GM19239 (cell line): ENCODE data around the gene CERS3.

Source experiments
- DNase-seq: peaks from one replicate; pipeline ENCODE4 v3.0.0; 2011; ENCODE audit warnings: low spot score; ENCODE audit not compliant: insufficient read length
- FAIRE-seq: peaks from 2 replicates; lab custom pipeline; 2011; peaks lifted over from hg19 to GRCh38; lab: Jason Lieb, UNC

CERS3 gene

GRCh38 chr15:100528833-100529428, at the start of gene CERS3:
Gene CERS3, minus strand, starts transcription at chr15:100528950. Its CDS starts 27,101 bp downstream, at chr15:100501849.
- DNase-seq (no peak), FAIRE-seq (no peak)

- DNase-seq: no peak
- FAIRE-seq: no peak
These were observed 44.8 kb upstream of the CERS3 start for GRCh38 chr15:100573526-100573925.

GRCh38 chr15:100572362-100572983, 43.7 kb upstream of the CERS3 start:
- DNase-seq: no peak
- FAIRE-seq: peak; percentile 72

GRCh38 chr15:100571592-100572167, 42.9 kb upstream of the CERS3 start:
- no peak for DNase-seq
- peak; percentile 80 for FAIRE-seq

GRCh38 chr15:100570735-100571313, 42.1 kb upstream of the CERS3 start:
- DNase-seq (no peak), FAIRE-seq (peak; percentile 63)

- FAIRE-seq (no peak), DNase-seq (no peak)
These were observed 41.5 kb upstream of the CERS3 start for GRCh38 chr15:100570275-100570674.

GRCh38 chr15:100569391-100569790, 40.6 kb upstream of the CERS3 start:
- FAIRE-seq (no peak), DNase-seq (no peak)

GRCh38 chr15:100566850-100567628, 38.3 kb upstream of the CERS3 start:
- no peak for FAIRE-seq

GRCh38 chr15:100565591-100565990, 36.8 kb upstream of the CERS3 start:
- no peak for DNase-seq
- FAIRE-seq: no peak

More at GRCh38 chr15:100566850-100567628, 38.3 kb upstream of the CERS3 start:
- no peak for DNase-seq

GRCh38 chr15:100560323-100560722, 31.6 kb upstream of the CERS3 start:
- no peak for DNase-seq
- no peak for FAIRE-seq

GRCh38 chr15:100559330-100559729, 30.6 kb upstream of the CERS3 start:
- FAIRE-seq (no peak), DNase-seq (no peak)

GRCh38 chr15:100558771-100559254, 30.1 kb upstream of the CERS3 start:
- DNase-seq (no peak), FAIRE-seq (no peak)

- no peak for DNase-seq
- no peak for FAIRE-seq
These were observed 24.7 kb upstream of the CERS3 start for GRCh38 chr15:100553468-100553867.

GRCh38 chr15:100547961-100548360, 19.2 kb upstream of the CERS3 start:
- no peak for DNase-seq
- FAIRE-seq: no peak

- DNase-seq: no peak
- no peak for FAIRE-seq
These were observed 16.2 kb upstream of the CERS3 start for GRCh38 chr15:100544946-100545345.

GRCh38 chr15:100544338-100544841, 15.6 kb upstream of the CERS3 start:
- FAIRE-seq (no peak), DNase-seq (no peak)

- FAIRE-seq (no peak), DNase-seq (no peak)
These were observed 13.5 kb upstream of the CERS3 start for GRCh38 chr15:100542290-100542689.

- DNase-seq (no peak), FAIRE-seq (peak; percentile 28)
These were observed 8.6 kb upstream of the CERS3 start for GRCh38 chr15:100537331-100537730.

GRCh38 chr15:100536733-100537132, 8.0 kb upstream of the CERS3 start:
- DNase-seq: no peak

GRCh38 chr15:100533886-100534285, 5.1 kb upstream of the CERS3 start:
- FAIRE-seq (no peak), DNase-seq (no peak)

More at GRCh38 chr15:100536733-100537132, 8.0 kb upstream of the CERS3 start:
- FAIRE-seq: no peak
